Right ventricle myocardium inferior (tissue), 1 donor: ENCODE data around the gene INA. TPM values are rescaled to one million over a fixed set of nuclear protein-coding genes. Genes with fewer than 3 reads are reported as not detected.

ENCODE experiments used
- ATAC-seq: fragments of 200-7000 bp; cut with Tn5 transposase; one replicate; pipeline ENCODE4 v1.9.1; 2020; ENCODE audit warnings: mild to moderate bottlenecking, moderate library complexity
- DNase-seq: peaks from one replicate; pipeline ENCODE4 v3.0.0; 2021; ENCODE audit errors: missing footprints
- intact Hi-C: fragments of 100-400 bp; cut with DNase I; formaldehyde crosslinking; loops from one replicate; pipeline ENCODE4 v1.11.0; 2022
- total RNA-seq: library from RNA; stranded (reverse); fragmentation: NEBNext Ultra II Directional; extraction: Animal tissue kit (Norgen Biotek cat#: 25700); gene quantifications from one replicate; pipeline ENCODE4 v1.2.1, GENCODE V29; 2021
- donor health status: DM: no; HTN: yes; CAD: no; lungs with severe emphysema.

INA gene
- total RNA-seq, 1 donor from 2014 or later, result not detected

- ATAC-seq (no peak), DNase-seq (no peak)
- intact Hi-C loops, result no loop called here
Observed at GRCh38 chr10:103259989-103260388, 16.9 kb upstream of the INA start.

- ATAC-seq, result no peak
- no peak for DNase-seq
- intact Hi-C loops, result no loop called here
Observed at GRCh38 chr10:103262229-103262628, 14.7 kb upstream of the INA start.

GRCh38 chr10:103265717-103266329 lies 11.1 kb upstream of the INA start:
- no peak for DNase-seq
- ATAC-seq, result no peak
- intact Hi-C loops, result no loop called here

GRCh38 chr10:103273041-103273441 lies 3.9 kb upstream of the INA start:
- no peak for DNase-seq
- intact Hi-C loops, result no loop called here
- ATAC-seq, result peak; percentile 50

GRCh38 chr10:103276251-103276895 lies 565 bp upstream of the INA start:
- intact Hi-C loops, result no loop called here
- DNase-seq (no peak), ATAC-seq (no peak)

- ATAC-seq (no peak), DNase-seq (no peak)
- intact Hi-C loops, result no loop called here
Observed at GRCh38 chr10:103277713-103278536, 987 bp downstream of the INA start.

- DNase-seq (no peak), ATAC-seq (no peak)
- intact Hi-C loops, result no loop called here
Observed at GRCh38 chr10:103278537-103278823, 1.5 kb downstream of the INA start.

- intact Hi-C loops, result no loop called here
- DNase-seq (no peak), ATAC-seq (no peak)
Observed at GRCh38 chr10:103278862-103279298, 1.9 kb downstream of the INA start.

- DNase-seq, result no peak
- no peak for ATAC-seq
- intact Hi-C loops, result no loop called here
Observed at GRCh38 chr10:103280031-103280430, 3.1 kb downstream of the INA start.

GRCh38 chr10:103280506-103280905 lies 3.6 kb downstream of the INA start:
- ATAC-seq (no peak), DNase-seq (no peak)
- intact Hi-C loops, result no loop called here

- DNase-seq (no peak), ATAC-seq (no peak)
- intact Hi-C loops, result no loop called here
Observed at GRCh38 chr10:103281753-103282152, 4.8 kb downstream of the INA start.

- DNase-seq (no peak), ATAC-seq (no peak)
- intact Hi-C loops, result no loop called here
Observed at GRCh38 chr10:103282961-103283360, 6.0 kb downstream of the INA start.

GRCh38 chr10:103284170-103284569 lies 7.2 kb downstream of the INA start:
- ATAC-seq (no peak), DNase-seq (no peak)
- intact Hi-C loops, result no loop called here

- intact Hi-C loops, result no loop called here
- no peak for DNase-seq
- no peak for ATAC-seq
Observed at GRCh38 chr10:103287992-103288391, 11.1 kb downstream of the INA start.

- ATAC-seq, result no peak
- no peak for DNase-seq
- intact Hi-C loops, result no loop called here
Observed at GRCh38 chr10:103291588-103291987, 14.7 kb downstream of the INA start.

GRCh38 chr10:103295374-103296015 lies 18.6 kb downstream of the INA start:
- DNase-seq (no peak), ATAC-seq (no peak)
- intact Hi-C loops, result no loop called here

GRCh38 chr10:103307594-103307993 lies 30.7 kb downstream of the INA start:
- intact Hi-C loops, result no loop called here

GRCh38 chr10:103310197-103310596 lies 33.3 kb downstream of the INA start:
- DNase-seq, result no peak
- no peak for ATAC-seq
- intact Hi-C loops, result no loop called here

More at GRCh38 chr10:103307594-103307993, 30.7 kb downstream of the INA start:
- ATAC-seq, result no peak
- DNase-seq, result no peak

- ATAC-seq (no peak), DNase-seq (no peak)
- intact Hi-C loops, result no loop called here
Observed at GRCh38 chr10:103316087-103316486, 39.1 kb downstream of the INA start.

- intact Hi-C loops, result no loop called here
- ATAC-seq (no peak), DNase-seq (no peak)
Observed at GRCh38 chr10:103327906-103328305, 51.0 kb downstream of the INA start.
